ENCODE data around the gene PLPPR5. TPM values are rescaled to one million over a fixed set of nuclear protein-coding genes. Genes with fewer than 3 reads are reported as not detected.
"Not testable (repeated sequence)": the region's sequence is repeated elsewhere in the genome, so short reads cannot be mapped to it uniquely, and the experiment has no call there.

Gene PLPPR5, protein sequence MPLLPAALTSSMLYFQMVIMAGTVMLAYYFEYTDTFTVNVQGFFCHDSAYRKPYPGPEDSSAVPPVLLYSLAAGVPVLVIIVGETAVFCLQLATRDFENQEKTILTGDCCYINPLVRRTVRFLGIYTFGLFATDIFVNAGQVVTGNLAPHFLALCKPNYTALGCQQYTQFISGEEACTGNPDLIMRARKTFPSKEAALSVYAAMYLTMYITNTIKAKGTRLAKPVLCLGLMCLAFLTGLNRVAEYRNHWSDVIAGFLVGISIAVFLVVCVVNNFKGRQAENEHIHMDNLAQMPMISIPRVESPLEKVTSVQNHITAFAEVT
- 1.8 TPM for polyA plus RNA-seq (ENCODE audit: insufficient read length)

DNA sequence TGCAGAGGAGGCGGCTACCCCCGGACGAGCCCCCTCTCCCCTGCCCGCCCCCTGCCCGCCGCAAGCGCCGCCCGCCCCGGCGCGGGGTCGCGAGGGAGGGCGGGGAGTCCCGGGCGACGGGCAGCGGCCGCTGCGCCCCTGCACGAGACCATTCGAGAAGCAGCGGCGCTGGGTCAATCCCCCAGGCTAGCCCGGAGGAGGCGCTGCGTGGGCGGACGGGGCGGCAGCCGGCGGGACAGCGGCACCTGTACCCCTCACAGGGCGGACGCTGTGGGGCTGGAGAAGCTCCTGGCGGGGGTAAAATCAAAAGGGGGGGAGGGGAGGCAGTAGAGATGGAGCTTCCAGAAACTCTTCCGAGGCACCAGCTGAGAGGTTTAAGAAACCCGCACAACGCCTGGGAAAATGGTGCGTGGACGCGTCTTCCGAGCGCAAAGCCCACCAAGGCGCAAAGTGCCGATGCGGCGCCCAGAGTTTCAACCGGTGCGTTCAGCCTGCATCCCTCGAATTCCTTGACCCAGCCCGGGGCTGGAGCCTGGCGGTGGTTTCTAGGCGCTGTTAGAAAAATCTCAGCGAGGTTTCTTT is at the start of gene PLPPR5:
PLPPR5 (minus strand) TSS at position 1 of the 582 bp plus-strand sequence. CDS start 190 bp downstream, outside the sequence.
- DNase-seq (ENCODE audit: low read depth), result no peak

DNA sequence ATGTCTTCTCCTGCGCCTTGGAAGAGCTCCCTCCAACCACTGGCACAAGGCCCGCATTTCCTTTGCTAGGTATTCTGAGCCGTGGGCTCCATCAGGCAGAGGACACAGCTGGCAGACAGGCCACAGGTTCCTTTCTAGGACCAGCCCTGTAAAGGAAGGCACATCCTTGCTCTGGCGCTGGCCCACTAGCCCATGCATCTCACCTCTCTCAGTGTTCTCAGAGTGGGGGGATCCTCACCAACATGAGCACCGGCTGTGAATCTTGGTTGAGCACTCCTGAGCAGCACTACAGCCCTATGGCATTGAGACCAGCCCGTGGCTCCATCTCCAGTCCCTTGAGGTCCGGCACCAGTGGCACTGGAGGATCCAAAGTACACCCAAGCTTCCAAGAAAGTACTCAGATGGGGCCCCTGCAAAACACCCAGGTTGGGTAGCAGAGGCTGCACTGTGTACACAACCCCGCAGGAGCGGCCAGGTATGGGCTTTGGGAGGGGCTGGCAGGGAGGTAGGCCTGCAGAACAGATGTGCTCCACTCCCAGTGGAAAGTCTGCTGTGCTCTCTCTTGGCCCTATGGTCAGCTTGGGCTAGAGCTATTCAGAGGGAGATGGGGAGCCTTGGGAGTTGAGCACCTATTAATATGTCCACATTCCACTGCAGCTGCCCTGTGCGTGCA is 47.1 kb upstream of the PLPPR5 start:
- DNase-seq (ENCODE audit: low read depth), result no peak

DNA sequence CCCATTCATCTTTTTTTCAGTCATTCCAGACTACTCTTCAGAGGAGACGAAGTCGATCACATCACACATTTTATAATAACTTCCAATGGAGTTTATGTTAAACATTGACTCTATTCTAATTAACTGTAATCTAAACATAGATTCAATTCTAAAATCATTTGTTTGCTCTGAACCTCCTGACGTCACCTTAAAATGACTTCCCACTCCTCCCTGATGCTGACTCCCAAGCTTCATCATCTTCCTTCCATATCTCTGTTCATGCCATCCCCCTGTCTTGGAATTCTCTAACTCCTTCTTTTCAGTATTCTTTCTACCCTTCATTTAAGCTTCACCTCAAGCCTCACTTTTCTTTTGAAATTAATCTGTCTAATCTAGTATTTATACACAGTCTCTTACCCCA is 45.1 kb upstream of the PLPPR5 start:
- no peak for DNase-seq (ENCODE audit: low read depth)

DNA sequence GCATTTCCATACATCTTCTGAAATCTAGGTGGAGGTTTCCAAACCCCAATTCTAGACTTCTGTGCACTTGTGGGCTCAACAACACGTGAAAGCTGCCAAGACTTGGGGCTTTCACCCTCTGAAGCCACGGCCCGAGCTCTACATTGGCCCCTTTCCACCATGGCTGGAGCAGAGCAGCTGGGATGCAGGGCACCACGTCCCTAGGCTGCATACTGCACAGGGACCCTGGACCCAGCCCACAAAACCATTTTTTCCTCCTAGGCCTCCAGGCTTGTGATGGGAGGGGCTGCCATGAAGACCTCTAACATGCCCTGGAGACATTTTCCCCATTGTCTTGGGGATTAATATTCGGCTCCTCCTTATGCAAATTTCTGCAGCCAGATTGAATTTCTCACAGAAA is 32.1 kb upstream of the PLPPR5 start:
- DNase-seq (ENCODE audit: low read depth), result not testable (repeated sequence)

DNA sequence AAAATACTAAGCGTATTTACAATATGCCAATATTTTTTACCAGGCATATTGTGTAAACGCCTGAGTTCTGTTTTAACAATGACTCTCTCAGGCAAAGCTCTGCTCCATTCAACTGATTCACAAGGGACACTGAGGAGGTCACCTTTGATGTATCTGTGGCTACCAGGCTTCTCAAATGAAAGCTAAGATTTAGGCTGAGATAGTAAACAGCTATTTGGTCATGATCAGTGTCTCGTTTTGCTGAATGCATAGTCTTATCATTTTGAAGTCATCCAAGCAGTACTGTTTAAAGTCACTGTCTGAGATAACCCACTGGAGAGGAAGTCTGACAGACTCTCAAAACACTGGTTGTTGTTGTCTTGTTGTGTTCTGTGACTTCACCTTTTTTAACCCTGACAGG is 13.7 kb upstream of the PLPPR5 start:
- DNase-seq (ENCODE audit: low read depth), result no peak

DNA sequence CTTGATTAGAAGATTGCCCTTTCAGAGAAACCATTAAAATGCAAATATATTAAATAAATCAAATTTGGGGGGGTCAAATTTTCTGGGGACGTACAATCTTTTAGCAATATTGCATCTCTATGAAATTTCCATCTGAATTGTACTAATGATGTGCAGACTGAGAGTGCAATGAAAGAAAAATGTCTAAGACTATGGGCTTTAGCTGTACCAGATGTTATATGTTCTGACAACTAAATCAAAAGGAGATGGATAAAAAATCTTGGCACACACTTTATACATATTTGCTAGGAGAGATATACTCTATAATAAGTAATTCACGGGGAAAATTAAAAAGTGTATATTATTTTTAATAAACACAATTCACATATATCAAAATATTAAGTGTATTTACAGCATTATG is 13.0 kb upstream of the PLPPR5 start:
- no peak for DNase-seq (ENCODE audit: low read depth)

DNA sequence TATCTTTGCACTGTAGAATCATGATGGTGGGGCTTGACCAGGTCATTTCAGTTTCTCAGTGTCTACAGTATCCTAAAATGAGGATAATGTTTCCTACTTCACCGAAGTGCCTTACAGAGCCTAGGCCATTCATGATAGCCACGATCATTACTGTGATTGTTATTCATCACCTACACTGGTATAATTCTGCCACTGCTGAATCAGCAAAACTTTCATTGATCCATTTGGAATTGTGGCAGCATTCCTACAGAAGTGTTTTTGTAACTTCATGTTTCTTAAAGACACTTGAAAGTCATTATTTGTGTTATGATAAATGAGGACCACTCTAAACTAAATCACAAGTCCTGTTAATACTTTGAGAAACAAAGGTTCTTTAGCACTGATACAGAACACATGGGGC is 6.0 kb upstream of the PLPPR5 start:
- no peak for DNase-seq (ENCODE audit: low read depth)

DNA sequence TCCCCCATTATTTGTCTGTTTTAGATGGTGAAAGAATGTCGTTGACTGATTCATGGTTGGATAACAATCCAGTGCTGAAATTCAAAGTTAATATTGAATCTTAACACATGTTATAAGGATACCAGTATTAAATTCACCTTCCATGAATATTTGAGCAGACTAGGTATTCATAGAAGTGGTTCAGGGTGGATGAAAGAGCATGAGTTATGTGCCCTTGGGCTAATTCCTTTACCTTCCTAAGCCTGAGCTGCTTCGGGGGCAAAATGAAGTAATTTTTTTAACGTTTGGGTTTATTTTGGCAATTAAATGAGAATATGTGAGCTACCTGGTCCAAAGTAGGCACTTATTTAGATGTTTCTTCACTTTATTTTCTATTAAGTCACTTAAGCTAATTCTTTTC is 2.7 kb upstream of the PLPPR5 start:
- no peak for DNase-seq (ENCODE audit: low read depth)

DNA sequence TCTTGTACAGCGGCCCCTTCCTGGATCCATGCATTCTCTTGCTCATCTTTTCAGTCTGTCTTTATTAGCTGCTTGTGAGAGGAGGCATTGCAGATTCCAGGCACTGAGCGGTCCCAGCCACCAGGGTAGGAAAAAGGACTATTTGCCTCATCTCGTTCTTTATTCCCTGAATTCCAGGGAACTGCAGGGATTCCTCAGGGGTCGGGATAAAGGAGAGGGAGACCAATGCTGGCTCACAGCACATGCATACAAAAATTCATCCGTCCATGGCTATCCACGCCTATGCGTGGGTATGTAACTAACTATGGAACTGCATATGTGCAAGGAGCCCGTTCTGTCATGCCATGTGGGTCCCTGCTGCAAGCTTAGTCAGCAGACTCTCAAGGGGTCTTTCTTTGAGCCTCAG is 879 bp upstream of the PLPPR5 start:
- DNase-seq (ENCODE audit: low read depth), result no peak

DNA sequence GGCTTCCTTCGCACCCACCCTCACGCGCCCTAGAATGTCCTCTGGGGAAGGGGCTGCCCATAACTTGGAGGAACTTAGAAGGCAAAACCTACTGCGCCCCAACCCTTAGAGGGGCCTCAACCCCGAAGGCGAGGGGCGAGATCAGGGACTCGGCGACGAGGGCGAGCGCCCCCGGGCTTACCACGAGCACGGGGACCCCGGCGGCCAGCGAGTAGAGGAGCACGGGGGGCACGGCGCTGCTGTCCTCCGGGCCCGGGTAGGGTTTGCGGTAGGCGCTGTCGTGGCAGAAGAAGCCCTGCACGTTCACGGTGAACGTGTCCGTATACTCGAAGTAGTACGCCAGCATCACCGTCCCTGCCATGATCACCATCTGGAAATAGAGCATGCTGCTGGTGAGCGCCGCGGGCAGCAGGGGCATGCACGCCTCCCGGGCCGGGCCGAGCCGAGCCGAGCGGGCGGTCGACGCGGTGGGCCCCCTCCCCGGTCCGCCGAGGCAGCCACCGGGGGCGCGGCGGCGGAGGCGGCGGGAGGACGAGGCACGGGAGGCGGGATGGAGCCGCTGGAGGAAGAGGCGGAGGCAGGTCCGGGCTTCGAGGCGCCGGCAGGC is 304 bp downstream of the PLPPR5 start:
- DNase-seq (ENCODE audit: low read depth), result no peak

DNA sequence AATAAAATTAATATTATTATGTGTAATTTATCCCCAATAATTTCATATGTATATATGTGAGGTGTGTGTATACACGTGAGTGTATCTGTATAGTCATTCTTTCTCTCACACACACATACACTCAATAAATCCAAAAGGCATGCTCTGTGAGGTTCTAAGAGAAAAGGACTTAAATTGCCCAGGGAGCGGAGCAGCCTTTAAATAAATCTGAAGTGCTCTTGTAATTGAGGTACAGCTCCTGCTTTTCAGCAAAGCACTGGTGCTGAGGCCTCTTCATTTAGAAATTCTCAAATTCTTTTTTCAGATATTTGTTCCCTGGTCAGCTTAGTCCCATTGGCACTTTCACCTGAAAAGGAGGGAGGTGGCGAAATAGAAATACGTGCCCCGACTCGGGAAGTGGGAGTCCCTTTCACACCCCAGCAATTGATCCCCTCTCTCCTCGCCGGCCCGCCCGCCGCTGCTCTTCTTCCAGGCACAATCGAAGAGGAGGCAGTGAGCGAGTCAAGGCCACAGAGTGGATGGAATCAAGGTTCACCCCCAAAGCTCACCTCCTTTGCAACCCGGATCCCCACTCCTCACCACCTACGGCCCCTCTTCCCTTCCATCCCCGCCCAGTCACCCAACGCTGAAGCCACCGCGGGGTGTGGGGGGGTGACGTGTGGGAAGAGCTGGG is 944 bp downstream of the PLPPR5 start:
- DNase-seq (ENCODE audit: low read depth), result no peak

DNA sequence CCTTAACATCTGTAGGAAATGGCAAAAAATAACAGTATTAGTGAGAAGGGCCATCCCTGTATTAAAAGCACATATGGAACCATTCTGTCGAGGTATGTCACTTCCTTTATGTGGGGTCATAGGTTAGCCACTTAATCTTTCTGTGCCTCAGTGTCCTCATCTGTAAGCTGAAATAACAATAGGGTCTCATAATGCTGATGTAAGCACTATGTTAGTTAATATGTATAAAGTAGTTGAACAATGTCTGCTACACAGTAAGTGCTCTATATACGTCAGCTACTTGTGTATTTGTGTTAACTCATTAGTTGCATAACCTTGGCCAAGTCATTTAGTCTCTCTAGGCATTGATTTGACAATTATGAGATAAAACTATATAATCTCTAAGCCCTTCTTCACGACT is 11.8 kb downstream of the PLPPR5 start:
- DNase-seq (ENCODE audit: low read depth), result no peak

DNA sequence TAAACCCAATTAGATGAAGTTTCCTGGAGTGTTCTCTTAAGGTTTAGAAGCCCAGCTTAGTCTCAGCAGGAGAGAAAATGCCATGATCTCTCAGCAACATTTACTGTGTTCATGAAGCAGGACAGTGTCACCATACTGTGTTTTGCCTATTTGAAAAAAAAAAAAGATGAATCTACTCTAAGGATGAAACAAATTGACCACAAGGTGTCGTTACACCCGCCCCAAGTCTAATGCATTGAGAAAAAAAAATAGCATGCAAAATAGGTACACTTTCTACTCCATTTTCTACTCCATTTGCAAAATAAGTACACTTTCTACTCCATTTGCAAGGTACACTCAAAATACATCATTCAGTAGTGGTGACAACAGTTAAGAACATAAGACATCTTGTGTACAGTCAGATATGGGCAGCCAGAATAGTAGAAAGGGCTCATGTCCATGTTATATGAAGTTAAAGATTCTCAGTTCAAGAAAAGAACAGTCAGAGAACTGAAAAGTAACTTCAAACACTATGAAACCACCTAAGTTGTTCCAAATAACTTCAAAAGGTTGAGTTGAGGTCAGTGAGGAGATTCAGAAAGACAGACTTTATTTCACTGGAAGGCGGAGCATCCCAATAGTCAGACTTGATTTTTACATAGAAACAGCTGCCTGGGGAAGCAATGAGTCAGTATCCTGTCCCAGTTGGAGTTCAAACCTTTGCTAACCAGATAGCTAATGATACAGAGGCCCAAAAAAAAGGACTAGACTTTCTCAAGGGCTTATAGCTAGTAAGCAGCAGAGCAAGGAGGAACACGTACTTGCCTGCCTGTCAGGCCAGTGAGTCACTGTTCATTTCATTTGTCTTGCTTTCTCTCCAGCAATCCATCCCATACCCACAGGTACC is 13.3 kb downstream of the PLPPR5 start:
- DNase-seq (ENCODE audit: low read depth), result no peak

DNA sequence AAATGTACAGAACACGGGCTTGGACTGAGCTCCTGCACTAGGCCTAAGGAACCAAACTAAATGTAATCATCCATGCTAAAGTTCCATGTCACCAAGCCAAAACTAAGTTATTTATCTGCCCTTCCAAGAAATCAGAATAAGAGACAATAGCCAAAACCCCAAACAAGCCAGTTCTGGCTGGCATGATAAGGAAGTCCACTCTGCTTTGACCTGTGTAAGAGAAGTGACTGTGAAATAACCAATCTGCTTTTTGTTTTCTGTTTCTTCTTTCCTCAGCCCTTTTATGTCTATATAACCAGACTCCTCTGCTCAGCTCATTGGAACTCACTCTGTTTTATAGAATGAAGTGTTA is 15.1 kb downstream of the PLPPR5 start:
- DNase-seq (ENCODE audit: low read depth), result no peak

DNA sequence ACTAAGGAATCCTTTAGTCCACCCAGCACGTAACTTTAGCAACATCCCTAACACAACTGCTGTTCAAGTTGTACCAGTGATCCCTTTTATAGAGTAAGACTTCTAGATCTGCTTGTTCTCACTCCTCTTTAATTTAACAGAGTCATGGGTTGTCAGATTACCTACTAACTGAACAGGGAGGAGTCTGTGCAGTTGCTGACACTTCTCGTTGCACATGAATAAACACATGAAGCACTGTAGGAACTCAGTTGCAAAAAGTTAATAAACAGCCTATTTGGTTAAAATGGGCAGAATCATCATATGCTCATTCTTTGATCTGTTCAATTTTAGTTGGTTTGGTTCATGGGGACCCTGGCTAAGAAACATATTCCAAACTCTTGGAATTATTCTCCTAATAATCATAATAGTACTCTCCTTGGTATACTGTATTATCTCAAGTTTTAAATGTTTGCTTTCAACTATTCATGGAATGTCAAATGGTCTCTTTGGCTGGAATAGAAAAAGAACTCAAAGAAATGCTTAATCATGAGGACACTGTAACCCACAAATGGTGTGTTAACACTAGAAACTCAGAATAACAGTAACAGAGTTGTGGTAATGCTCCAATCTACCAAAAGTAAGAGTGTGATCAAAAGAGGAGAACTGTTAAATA is 15.6 kb downstream of the PLPPR5 start:
- no peak for DNase-seq (ENCODE audit: low read depth)

DNA sequence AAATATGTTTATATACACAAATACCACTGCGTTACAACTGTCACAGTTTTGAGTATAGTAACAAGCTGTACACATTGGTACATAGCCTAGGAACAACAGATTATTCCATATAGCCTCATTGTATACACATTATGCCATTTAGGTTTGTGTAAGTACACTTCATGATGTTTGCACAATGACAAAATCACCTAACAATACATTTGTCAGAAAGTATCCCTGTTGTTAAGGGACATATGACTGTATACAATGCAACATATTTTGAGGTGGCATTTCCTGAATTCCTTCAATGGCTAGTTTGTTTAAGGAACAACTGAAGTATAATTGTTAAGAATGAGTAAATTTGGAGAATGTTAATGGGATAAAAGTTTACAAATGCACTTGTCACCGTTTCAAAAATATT is 19.0 kb downstream of the PLPPR5 start:
- DNase-seq (ENCODE audit: low read depth), result no peak

DNA sequence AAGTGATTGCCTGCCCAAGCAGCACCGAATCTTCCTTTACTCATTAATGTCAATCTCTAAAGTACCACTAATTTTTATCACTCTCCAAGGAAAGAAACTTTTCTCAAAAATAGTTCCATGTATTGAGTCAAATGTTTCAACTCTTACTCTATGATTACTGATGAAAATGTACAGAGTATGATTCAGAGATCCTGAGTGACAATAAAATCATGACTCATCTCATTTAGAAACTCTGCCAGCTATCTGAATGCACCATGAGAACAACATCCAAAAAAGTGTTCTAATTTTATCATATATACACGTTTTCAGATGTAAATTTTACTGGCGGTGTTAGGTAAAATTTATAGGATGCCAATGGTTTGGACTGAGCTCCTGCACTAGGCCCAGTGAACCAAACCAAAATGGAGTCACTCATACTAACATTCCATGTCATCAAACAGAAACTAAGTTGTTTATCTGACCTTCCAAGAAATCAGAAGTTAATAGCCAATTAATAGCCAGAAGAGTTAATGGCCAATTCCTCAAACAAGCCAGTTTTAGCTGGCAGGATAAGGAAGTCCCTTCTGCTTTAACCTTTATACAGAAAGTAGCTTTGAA is 22.6 kb downstream of the PLPPR5 start:
- no peak for DNase-seq (ENCODE audit: low read depth)

DNA sequence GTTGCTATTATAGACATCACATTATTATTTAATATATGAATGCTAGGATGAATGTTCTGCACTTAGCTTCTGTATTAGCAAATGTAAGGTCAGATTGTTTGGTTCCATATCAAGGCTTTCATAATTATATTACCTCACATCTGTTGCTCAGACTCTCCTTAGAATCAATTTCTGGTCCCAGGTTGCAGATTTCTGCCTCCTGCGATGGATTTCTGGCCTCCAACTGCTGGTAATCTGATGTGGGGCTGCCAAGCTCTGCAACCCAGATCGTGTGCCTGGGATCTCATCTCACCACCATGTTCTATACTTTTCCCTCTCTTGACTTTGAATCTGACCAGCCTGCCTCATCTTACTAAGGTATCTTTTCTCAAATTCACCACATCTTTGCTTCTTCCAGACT is 25.2 kb downstream of the PLPPR5 start:
- DNase-seq (ENCODE audit: low read depth), result no peak

DNA sequence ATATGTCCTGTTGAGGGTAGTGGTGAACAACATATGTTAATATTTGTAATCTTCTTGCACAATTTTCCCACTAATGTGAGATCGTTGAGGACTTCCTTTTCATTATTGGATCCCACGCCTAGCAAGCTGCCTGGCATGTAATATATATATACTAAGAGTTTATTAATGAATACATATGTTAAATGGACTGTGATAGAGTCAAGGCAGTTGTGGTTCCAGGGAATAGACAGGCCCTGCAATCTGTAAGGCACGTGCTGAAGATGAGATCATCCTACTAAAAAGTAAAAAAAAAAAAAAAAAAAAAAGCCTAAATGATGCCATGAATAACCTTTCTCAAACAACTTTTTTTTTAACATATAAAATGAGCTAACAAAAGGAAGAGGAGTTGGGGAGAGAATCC is 28.9 kb downstream of the PLPPR5 start:
- no peak for DNase-seq (ENCODE audit: low read depth)

DNA sequence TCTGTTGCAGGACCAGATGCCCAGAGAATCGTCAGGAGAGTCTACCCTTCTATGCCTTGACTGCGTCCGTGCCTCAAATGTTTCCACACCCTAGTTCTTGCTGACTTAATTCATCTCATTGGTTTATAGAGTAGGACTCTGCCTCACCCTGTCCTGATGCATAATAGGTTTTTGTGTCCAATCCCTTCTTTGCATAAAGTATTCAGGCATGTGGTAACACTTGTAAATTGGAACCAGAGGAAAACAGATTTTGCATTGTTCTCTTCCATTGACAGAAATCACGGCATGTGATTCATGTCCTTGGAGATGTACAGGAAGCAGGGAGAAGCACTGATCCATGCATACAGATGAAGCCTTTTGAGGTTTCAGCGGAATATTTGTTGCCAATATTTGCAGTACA is 29.5 kb downstream of the PLPPR5 start:
- no peak for DNase-seq (ENCODE audit: low read depth)

Measured in forelimb muscle (tissue), 1 donor.